Body of pancreas (tissue), 4 donors: Measurements from ENCODE around the gene ABCB8. TPM values are rescaled to one million over a fixed set of nuclear protein-coding genes. Genes with fewer than 3 reads are reported as not detected.

Experiments
- ATAC-seq: fragments of 150-250 bp; one replicate; pipeline ENCODE4 v1.9.1; 2016
- DNase-seq, 4 donors: peaks; one replicate each; pipeline ENCODE4 v3.0.0-alpha.2; 2019
- H3K27ac ChIP-seq, 4 donors: fragments of 200-600 bp; sonication (generic); 1 replicate in 3 of 4; 2 replicates in 1 of 4; pipeline versions ENCODE4 v1.5.1 to v1.6.1; 2016 to 2019; ENCODE audit warnings: mild to moderate bottlenecking in 1 of 4, mixed read lengths in 1 of 4, moderate library complexity in 1 of 4
- H3K27me3 ChIP-seq, 2 donors: fragments of 200-600 bp; sonication (generic); one replicate each; pipeline ENCODE4 v1.6.0; 2016; ENCODE audit warnings: mild to moderate bottlenecking in 1 of 2
- H3K36me3 ChIP-seq, 2 donors: fragments of 200-600 bp; sonication (generic); replicated peaks in 1 of 2; 2 replicates each; pipeline ENCODE4 v1.5.1; 2016; ENCODE audit warnings: low read depth in 2 of 2; ENCODE audit not compliant: insufficient read depth in 1 of 2
- H3K4me1 ChIP-seq: fragments of 200-600 bp; sonication (generic); one replicate; pipeline ENCODE4 v1.6.0; 2016
- H3K4me3 ChIP-seq, 2 donors: fragments of 200-600 bp; sonication (generic); 1 replicate in 1 of 2; 2 replicates in 1 of 2; pipeline ENCODE4 v1.5.1; 2016 to 2019
- H3K9me3 ChIP-seq, 3 donors: fragments of 200-600 bp; sonication (generic); 1 replicate in 2 of 3; 2 replicates in 1 of 3; pipeline ENCODE4 v1.5.1; 2016
- POLR2A ChIP-seq, 3 donors: fragments of 450-650 bp; IDR thresholded peaks; one replicate each; pipeline ENCODE4 v1.6.1; 2016; ENCODE audit warnings: antibody characterized with exemption in 3 of 3, mild to moderate bottlenecking in 2 of 3
- WGBS, 2 donors: methylation state at CpG; one replicate each; pipeline ENCODE4 v1.1.5; 2017; 5-methylcytosine and 5-hydroxymethylcytosine counted together
- intact Hi-C: fragments of 100-400 bp; cut with DNase I; formaldehyde crosslinking; loops from one replicate; pipeline ENCODE4 v1.15.1; 2023
- total RNA-seq, 2 donors: library from RNA; depleted of rRNA; stranded (reverse); fragments of >200 nt; gene quantifications; one replicate each; pipeline ENCODE4 v1.1.0, GENCODE V29; 2016
- TF ChIP-seq, protein P1 (sequence below), 7 experiments: fragments of 450-650 bp in 4 of 7; fragments of 200-600 bp in 3 of 7; sonication (generic) in 3 of 7; IDR thresholded peaks; one replicate each; pipeline ENCODE4 v1.5.1; 2016 to 2019; ENCODE audit warnings: antibody characterized with exemption in 7 of 7

ABCB8 gene
- total RNA-seq, 2 donors from 2014 or later = 8.8 to 39.6 TPM

DNA sequence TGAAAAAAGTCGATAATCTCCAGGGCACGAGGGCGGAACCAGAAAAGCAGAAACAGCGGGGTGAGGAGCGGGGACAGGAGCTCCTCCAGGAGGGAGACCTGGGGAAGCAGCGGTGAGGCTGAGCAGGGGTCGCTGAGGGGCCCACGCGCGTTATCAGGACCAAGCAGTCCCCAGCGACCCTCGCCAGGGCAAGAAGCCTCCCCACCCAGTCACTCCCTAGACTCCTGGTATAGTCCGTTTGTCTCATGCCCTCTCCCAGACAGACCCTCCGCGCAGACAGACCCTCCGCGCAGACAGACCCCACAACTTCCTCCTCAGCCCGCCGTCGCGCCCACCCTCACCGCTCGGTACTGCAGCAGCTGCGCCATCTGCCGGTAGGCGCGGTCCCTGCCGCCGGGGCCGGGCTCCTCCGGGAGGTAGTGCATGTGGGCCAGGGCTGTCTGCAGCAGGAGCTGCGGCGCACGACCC is 10.3 kb upstream of the ABCB8 start:
- intact Hi-C loops = no loop called here
- no peaks in the 10 kb centered on the region for H3K9me3 ChIP-seq
- DNase-seq (peak; percentile 54 to 76 (median 66)), ATAC-seq (peak; percentile 78)
- WGBS, 2 donors = 5 to 17% methylated on average over 12 to 34 of the region's 34 CpGs
- peaks cover 30% of the 10 kb centered on the region for H3K4me1 ChIP-seq
- no peak overlapping the region for H3K4me3 ChIP-seq
- TF ChIP-seq, protein P1, sequence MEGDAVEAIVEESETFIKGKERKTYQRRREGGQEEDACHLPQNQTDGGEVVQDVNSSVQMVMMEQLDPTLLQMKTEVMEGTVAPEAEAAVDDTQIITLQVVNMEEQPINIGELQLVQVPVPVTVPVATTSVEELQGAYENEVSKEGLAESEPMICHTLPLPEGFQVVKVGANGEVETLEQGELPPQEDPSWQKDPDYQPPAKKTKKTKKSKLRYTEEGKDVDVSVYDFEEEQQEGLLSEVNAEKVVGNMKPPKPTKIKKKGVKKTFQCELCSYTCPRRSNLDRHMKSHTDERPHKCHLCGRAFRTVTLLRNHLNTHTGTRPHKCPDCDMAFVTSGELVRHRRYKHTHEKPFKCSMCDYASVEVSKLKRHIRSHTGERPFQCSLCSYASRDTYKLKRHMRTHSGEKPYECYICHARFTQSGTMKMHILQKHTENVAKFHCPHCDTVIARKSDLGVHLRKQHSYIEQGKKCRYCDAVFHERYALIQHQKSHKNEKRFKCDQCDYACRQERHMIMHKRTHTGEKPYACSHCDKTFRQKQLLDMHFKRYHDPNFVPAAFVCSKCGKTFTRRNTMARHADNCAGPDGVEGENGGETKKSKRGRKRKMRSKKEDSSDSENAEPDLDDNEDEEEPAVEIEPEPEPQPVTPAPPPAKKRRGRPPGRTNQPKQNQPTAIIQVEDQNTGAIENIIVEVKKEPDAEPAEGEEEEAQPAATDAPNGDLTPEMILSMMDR (IDR thresholded peaks at IDR 0.05) = peak; percentile 66 to 84 (median 79)
- TF ChIP-seq POLR2A (IDR thresholded peaks at IDR 0.05) = no peak
- H3K36me3 ChIP-seq = no peaks in the 10 kb centered on the region
- H3K27me3 ChIP-seq = peaks cover 0 to 23% of the 10 kb centered on the region in 2 donors
- no peak overlapping the region for H3K27ac ChIP-seq

DNA sequence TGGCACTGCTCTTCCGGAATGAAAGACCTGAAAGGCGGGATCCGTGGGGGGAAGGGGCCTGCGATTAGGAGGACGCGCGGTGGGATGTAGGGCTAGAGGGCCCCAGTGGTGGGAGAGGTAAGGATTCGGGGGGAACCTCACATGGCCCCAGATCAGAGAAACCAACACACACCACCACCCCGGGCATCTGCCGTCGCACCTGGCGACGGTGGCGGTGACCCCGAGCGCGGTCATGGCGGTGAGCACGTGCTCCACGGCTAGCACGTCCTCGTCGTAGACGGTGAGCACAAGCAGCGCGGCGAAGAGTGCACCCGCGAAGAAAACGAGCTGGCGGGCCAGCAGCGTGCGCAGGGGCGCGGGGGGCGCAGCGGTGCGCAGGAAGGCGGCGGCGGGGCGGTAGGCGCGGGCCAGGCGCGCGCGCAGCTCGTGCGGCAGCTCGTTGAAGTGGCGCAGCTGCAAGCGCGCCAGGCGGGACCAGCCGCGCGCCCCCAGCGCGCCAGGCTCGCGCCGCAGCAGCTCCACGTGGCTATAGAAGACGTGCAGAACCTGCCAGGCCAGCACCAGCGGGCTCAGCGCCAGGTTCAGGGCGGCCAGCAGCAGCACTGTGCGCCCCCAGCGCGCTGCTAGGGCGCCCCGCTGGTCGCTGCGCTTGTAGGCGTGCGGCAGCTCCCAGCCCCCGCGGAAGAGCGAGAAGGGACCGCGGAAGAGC is 9.7 kb upstream of the ABCB8 start:
- WGBS, 2 donors = 3% methylated on average over 6 to 82 of the region's 82 CpGs
- TF ChIP-seq POLR2A (IDR thresholded peaks at IDR 0.05) = no peak
- TF ChIP-seq, protein P1 (IDR thresholded peaks at IDR 0.05) = no peak
- Histone ChIP-seq H3K27ac (no peak overlapping the region), H3K4me1 (peaks cover 24% of the 10 kb centered on the region), H3K9me3 (no peaks in the 10 kb centered on the region), H3K36me3 (no peaks in the 10 kb centered on the region), H3K4me3 (no peak overlapping the region), H3K27me3 (peaks cover 0 to 23% of the 10 kb centered on the region in 2 donors)
- DNase-seq = peak in 3 of 4 donors; percentile 34 to 63 (median 39)
- intact Hi-C loops = no loop called here
- ATAC-seq = peak; percentile 50

DNA sequence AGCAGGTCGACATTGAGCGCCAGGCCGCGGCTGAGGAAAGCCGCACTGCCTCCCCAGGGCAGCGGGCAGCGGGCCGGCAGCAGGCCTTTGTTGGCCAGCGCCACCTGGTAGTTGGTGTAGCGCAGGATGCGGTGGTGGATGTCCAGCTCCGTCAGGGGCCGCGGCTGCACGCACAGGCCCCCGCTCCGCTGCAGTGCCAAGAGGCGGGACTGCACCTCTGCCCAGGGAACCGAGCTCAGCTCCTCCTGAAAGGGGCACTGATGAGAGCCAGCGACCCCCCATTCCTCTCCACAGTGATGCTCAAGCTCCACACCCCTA is 9.2 kb upstream of the ABCB8 start:
- H3K27me3 ChIP-seq = peaks cover 0 to 19% of the 10 kb centered on the region in 2 donors
- no peaks in the 10 kb centered on the region for H3K9me3 ChIP-seq
- no peaks in the 10 kb centered on the region for H3K36me3 ChIP-seq
- WGBS, 2 donors = 18 to 73% methylated on average over 2 to 20 of the region's 20 CpGs
- peaks cover 19% of the 10 kb centered on the region for H3K4me1 ChIP-seq
- intact Hi-C loops = no loop called here
- H3K4me3 ChIP-seq = no peak overlapping the region
- ATAC-seq (peak; percentile 2), DNase-seq (no peak)
- H3K27ac ChIP-seq = no peak overlapping the region
- TF ChIP-seq, protein P1 (IDR thresholded peaks at IDR 0.05) = no peak
- no peak for TF ChIP-seq POLR2A (IDR thresholded peaks at IDR 0.05)

DNA sequence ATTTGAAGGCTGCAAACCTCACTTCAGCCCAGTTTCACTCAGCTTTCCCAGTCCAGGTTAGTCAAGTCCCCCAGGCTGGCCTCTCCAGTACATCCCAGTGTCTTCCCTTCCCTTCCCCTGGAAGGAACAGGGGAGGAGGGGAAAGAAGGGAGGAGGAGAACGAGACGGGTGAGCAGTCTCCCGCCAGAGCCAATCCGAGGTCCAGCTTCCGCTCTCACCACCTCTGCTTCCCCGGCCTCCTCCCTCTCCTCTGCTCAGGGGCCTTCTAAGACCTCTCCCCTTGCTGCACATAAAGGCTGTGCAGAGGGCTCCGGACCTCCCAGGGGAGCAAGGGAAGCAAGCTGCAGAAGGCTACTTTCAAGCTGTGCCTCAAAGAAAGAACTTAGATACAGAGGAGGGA is 8.0 kb upstream of the ABCB8 start:
- DNase-seq = no peak
- H3K27me3 ChIP-seq = peaks cover 0 to 10% of the 10 kb centered on the region in 2 donors
- intact Hi-C loops = no loop called here
- no peak overlapping the region for H3K27ac ChIP-seq
- TF ChIP-seq POLR2A (IDR thresholded peaks at IDR 0.05) = no peak
- TF ChIP-seq, protein P1 (IDR thresholded peaks at IDR 0.05) = no peak
- H3K4me3 ChIP-seq = no peak overlapping the region
- WGBS, 2 donors = 50 to 56% methylated on average over 7 of the region's 7 CpGs
- H3K4me1 ChIP-seq = peaks cover 18% of the 10 kb centered on the region
- no peaks in the 10 kb centered on the region for H3K9me3 ChIP-seq
- no peak for ATAC-seq
- H3K36me3 ChIP-seq = no peaks in the 10 kb centered on the region

DNA sequence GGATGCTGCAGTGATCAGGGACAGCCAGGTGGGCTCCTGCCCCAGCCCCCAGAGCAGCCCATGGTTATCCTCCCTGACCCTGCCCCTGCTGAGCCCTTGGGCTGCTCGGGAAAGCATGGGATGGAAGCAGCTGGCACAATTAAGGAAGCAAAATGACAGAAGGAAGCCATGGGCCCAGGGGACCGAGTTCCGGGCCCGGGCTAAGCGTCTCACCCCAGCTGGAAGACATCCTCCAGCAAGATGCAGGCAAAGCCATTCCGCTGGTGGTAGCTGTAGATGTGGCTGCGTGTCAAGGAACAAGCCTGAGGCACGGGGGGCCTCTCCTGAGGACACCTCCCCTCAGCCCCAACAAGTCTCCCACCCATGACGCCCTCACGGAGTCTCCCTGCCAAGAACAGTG is 5.0 kb upstream of the ABCB8 start:
- DNase-seq = no peak
- 76 to 79% methylated on average over 8 to 9 of the region's 10 CpGs for WGBS, 2 donors
- H3K9me3 ChIP-seq = no peaks in the 10 kb centered on the region
- no peaks in the 10 kb centered on the region for H3K27me3 ChIP-seq
- ATAC-seq = no peak
- TF ChIP-seq, protein P1 (IDR thresholded peaks at IDR 0.05) = no peak
- TF ChIP-seq POLR2A (IDR thresholded peaks at IDR 0.05) = no peak
- intact Hi-C loops = no loop called here
- peaks cover 10% of the 10 kb centered on the region for H3K4me1 ChIP-seq
- no peak overlapping the region for H3K27ac ChIP-seq
- H3K36me3 ChIP-seq = no peaks in the 10 kb centered on the region
- H3K4me3 ChIP-seq = no peak overlapping the region
